Activated CD4-positive, alpha-beta memory T cell treated with anti-CD3 and anti-CD28 coated beads for 36 hours (primary cell): ENCODE data around the gene RBFOX2. TPM values are rescaled to one million over a fixed set of nuclear protein-coding genes. Genes with fewer than 3 reads are reported as not detected.

Experiments
- CTCF ChIA-PET: fragments of 350-600 bp; sonication (Branson Sonifier 250); formaldehyde crosslinking; loops from one replicate; lab custom pipeline; 2021; ENCODE audit warnings: antibody characterized with exemption, inconsistent platforms; lab: Charles Lee
- POLR2A ChIA-PET: fragments of 350-600 bp; sonication (Branson Sonifier 250); formaldehyde crosslinking; loops from one replicate; lab custom pipeline; 2021; ENCODE audit warnings: antibody characterized with exemption; lab: Charles Lee
- DNase-seq: peaks from one replicate; pipeline ENCODE4 v3.0.0-alpha.2; 2020
- H3K27ac Mint-ChIP-seq: one replicate; pipeline ENCODE4 v1.8.0; 2021; ENCODE audit warnings: mixed read lengths
- H3K27me3 Mint-ChIP-seq: one replicate; pipeline ENCODE4 v1.8.0; 2021; ENCODE audit warnings: mixed read lengths
- H3K36me3 Mint-ChIP-seq: one replicate; pipeline ENCODE4 v1.8.0; 2021; ENCODE audit warnings: mixed read lengths
- H3K4me1 Mint-ChIP-seq: one replicate; pipeline ENCODE4 v1.8.0; 2021; ENCODE audit warnings: low read depth, mixed read lengths
- H3K4me3 Mint-ChIP-seq: one replicate; pipeline ENCODE4 v1.8.0; 2021; ENCODE audit warnings: mild to moderate bottlenecking, mixed read lengths
- H3K9me3 Mint-ChIP-seq: one replicate; pipeline ENCODE4 v1.8.0; 2021; ENCODE audit warnings: mixed read lengths
- intact Hi-C: fragments of 100-400 bp; cut with micrococcal nuclease; formaldehyde crosslinking; loops from one replicate; pipeline ENCODE4 v1.15.1; 2023
- total RNA-seq, 2 experiments: library from RNA; stranded (reverse); gene quantifications; one replicate each; pipeline ENCODE4 v1.2.3, GENCODE V29; 2021

Gene RBFOX2
- total RNA-seq, 2 experiments from 2014 or later, result 4.3 to 4.6 TPM

GRCh38 chr22:35766654-35767580 is 261.7 kb downstream of the RBFOX2 start:
- H3K4me3 Mint-ChIP-seq, result no peak overlapping the region
- H3K9me3 Mint-ChIP-seq, result no peaks in the 10 kb centered on the region
- no peaks in the 10 kb centered on the region for H3K36me3 Mint-ChIP-seq
- H3K27me3 Mint-ChIP-seq, result no peaks in the 10 kb centered on the region
- ChIA-PET POLR2A (no interaction called here), CTCF (interaction anchor here (1.1 kb wide), 1 partner anchor 299 kb away, joined by 4 read pairs; no protein-coding TSS in a partner anchor)
- H3K4me1 Mint-ChIP-seq, result no peaks in the 10 kb centered on the region
- intact Hi-C loops, result no loop called here
- H3K27ac Mint-ChIP-seq, result no peak overlapping the region
- DNase-seq, result no peak

DNA sequence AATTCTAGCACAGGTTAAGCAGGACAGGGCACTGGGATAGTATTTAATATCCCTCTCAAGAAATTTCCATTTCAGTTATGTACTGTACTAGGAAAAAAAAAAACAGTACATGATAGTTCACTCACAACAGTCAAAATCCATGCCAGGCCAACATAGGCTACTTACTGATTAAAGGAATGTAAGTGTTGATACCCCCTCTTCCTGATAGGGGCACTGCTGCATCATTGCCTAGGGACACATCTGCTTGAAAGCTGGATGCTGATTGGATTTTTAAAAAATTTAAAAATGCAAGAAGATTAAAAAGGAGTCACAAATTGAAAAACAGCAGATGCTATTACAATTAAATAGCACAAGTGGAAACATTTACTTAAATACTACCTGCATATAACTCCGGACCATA is 267.6 kb downstream of the RBFOX2 start:
- Mint-ChIP-seq H3K9me3 (no peaks in the 10 kb centered on the region), H3K27ac (no peak overlapping the region), H3K36me3 (peaks cover 2% of the 10 kb centered on the region), H3K4me1 (no peaks in the 10 kb centered on the region), H3K27me3 (no peaks in the 10 kb centered on the region), H3K4me3 (no peak overlapping the region)
- CTCF ChIA-PET, result interaction anchor here (1.4 kb wide), 1 partner anchor 10 kb away, joined by 4 read pairs; no protein-coding TSS in a partner anchor
- POLR2A ChIA-PET, result no interaction called here
- DNase-seq, result no peak
- intact Hi-C loops, result no loop called here

GRCh38 chr22:35758394-35758793 is 270.2 kb downstream of the RBFOX2 start:
- no peak for DNase-seq
- intact Hi-C loops, result no loop called here
- peaks cover 2% of the 10 kb centered on the region for H3K36me3 Mint-ChIP-seq
- POLR2A ChIA-PET, result no interaction called here
- no peaks in the 10 kb centered on the region for H3K9me3 Mint-ChIP-seq
- H3K4me3 Mint-ChIP-seq, result no peak overlapping the region
- H3K4me1 Mint-ChIP-seq, result peaks cover 2% of the 10 kb centered on the region
- no peaks in the 10 kb centered on the region for H3K27me3 Mint-ChIP-seq
- no peak overlapping the region for H3K27ac Mint-ChIP-seq
- CTCF ChIA-PET, result no interaction called here

GRCh38 chr22:35756722-35757121 is 271.9 kb downstream of the RBFOX2 start:
- POLR2A ChIA-PET, result no interaction called here
- DNase-seq, result no peak
- Mint-ChIP-seq H3K27me3 (no peaks in the 10 kb centered on the region), H3K36me3 (peaks cover 2% of the 10 kb centered on the region), H3K4me1 (peaks cover 2% of the 10 kb centered on the region), H3K4me3 (no peak overlapping the region), H3K9me3 (no peaks in the 10 kb centered on the region), H3K27ac (no peak overlapping the region)
- CTCF ChIA-PET, result interaction anchor here (1.0 kb wide), 1 partner anchor 130 kb away, joined by 3 read pairs; no protein-coding TSS in a partner anchor
- intact Hi-C loops, result no loop called here

DNA sequence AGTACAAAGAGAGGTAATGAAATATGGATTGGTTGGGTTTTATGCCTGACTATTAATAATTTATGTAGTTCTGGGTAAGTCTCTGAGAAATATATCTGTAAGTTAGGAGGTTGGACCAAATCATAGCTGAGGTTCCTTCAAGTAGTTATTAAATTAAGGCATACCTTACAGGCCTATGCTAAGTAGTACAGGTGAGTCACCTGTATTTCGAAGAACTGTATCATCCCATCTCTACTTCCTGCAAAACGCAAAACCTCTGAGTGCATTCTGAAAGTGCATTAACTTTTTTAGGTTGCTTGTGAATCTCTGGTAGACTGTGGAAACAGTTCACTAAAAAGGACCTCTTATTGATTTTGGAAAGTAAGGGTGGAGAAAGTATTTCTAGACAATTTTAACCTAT is 273.9 kb downstream of the RBFOX2 start:
- Mint-ChIP-seq H3K36me3 (peaks cover 2% of the 10 kb centered on the region), H3K9me3 (no peaks in the 10 kb centered on the region), H3K27ac (no peak overlapping the region), H3K4me3 (no peak overlapping the region), H3K27me3 (no peaks in the 10 kb centered on the region), H3K4me1 (peaks cover 2% of the 10 kb centered on the region)
- ChIA-PET POLR2A (no interaction called here), CTCF (interaction anchor here (1.0 kb wide), 1 partner anchor 311 kb away, joined by 4 read pairs; no protein-coding TSS in a partner anchor)
- intact Hi-C loops, result no loop called here
- DNase-seq, result no peak

DNA sequence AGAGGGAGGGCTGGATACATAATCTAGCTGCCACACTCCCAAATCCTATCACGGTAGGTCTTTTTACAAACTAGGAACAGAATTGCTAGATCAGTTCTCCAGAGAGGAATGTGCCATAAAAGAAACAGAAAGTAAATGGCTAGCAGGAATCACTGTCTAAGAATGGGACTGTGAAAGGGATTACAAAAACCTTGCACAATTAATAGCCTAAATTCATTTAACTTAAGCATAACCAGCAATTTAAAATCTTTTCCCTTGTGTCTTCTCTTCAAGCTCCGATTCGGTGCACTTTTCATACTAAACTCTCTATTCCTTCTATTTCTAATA is 275.8 kb downstream of the RBFOX2 start:
- no peak overlapping the region for H3K4me3 Mint-ChIP-seq
- ChIA-PET POLR2A (no interaction called here), CTCF (no interaction called here)
- no peaks in the 10 kb centered on the region for H3K9me3 Mint-ChIP-seq
- DNase-seq, result no peak
- no peaks in the 10 kb centered on the region for H3K27me3 Mint-ChIP-seq
- H3K4me1 Mint-ChIP-seq, result peaks cover 2% of the 10 kb centered on the region
- intact Hi-C loops, result no loop called here
- no peak overlapping the region for H3K27ac Mint-ChIP-seq
- no peaks in the 10 kb centered on the region for H3K36me3 Mint-ChIP-seq

DNA sequence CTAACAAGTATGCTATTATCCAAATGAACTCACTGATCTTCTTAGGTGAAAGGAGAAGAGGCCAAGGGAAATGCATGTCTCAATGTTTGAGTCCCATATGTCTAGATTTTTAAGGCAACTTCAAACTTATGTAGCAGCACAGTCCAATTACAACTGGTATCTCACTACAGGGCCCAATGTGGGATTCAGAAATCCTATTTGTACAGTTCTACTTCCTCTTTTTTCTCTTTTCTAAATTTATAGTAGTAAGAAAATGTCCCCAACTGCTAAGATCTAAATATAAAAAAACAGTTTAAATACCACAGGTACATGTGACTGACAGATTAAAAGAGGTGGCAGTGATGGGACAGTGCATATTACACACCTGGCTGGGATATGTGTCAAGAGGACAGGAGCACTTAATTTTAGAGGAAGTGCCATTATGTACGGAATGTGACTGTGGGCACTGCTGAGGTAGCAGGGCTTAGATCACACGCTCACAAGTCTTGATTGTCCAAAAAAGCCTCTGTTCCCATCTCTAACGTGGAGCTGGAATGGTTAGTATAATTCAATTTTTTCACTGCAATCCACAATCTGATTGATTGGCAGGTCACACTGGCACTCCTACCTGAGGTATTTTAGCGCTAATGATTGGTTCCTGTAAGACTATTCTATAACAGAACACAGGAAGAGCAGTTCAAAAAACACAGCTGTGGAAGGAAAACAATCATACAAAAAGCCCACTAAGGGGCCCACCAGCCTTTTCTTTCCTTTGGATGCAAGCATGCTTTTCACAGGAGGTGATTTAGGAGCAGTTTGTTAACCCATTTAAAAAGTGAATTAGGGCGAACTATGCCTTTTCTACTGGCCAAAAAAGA is 276.4 kb downstream of the RBFOX2 start:
- intact Hi-C loops, result no loop called here
- no peaks in the 10 kb centered on the region for H3K9me3 Mint-ChIP-seq
- no peak overlapping the region for H3K27ac Mint-ChIP-seq
- ChIA-PET POLR2A (no interaction called here), CTCF (interaction anchor here (1.2 kb wide), 1 partner anchor 313 kb away, joined by 3 read pairs; no protein-coding TSS in a partner anchor)
- H3K4me3 Mint-ChIP-seq, result no peak overlapping the region
- no peaks in the 10 kb centered on the region for H3K36me3 Mint-ChIP-seq
- H3K4me1 Mint-ChIP-seq, result peaks cover 2% of the 10 kb centered on the region
- no peaks in the 10 kb centered on the region for H3K27me3 Mint-ChIP-seq
- no peak for DNase-seq

GRCh38 chr22:35749808-35750207 is 278.8 kb downstream of the RBFOX2 start:
- H3K36me3 Mint-ChIP-seq, result no peaks in the 10 kb centered on the region
- peaks cover under 1% of the 10 kb centered on the region for H3K4me1 Mint-ChIP-seq
- no peaks in the 10 kb centered on the region for H3K27me3 Mint-ChIP-seq
- ChIA-PET CTCF (no interaction called here), POLR2A (no interaction called here)
- H3K4me3 Mint-ChIP-seq, result no peak overlapping the region
- intact Hi-C loops, result no loop called here
- no peak overlapping the region for H3K27ac Mint-ChIP-seq
- no peaks in the 10 kb centered on the region for H3K9me3 Mint-ChIP-seq
- DNase-seq, result no peak

GRCh38 chr22:35746946-35747703 is 281.5 kb downstream of the RBFOX2 start:
- H3K9me3 Mint-ChIP-seq, result no peaks in the 10 kb centered on the region
- H3K4me3 Mint-ChIP-seq, result no peak overlapping the region
- no peaks in the 10 kb centered on the region for H3K36me3 Mint-ChIP-seq
- ChIA-PET POLR2A (no interaction called here), CTCF (no interaction called here)
- H3K27ac Mint-ChIP-seq, result no peak overlapping the region
- no peak for DNase-seq
- intact Hi-C loops, result no loop called here
- H3K4me1 Mint-ChIP-seq, result no peaks in the 10 kb centered on the region
- H3K27me3 Mint-ChIP-seq, result no peaks in the 10 kb centered on the region

- ChIA-PET CTCF (no interaction called here), POLR2A (no interaction called here)
- H3K4me1 Mint-ChIP-seq, result no peaks in the 10 kb centered on the region
- no peaks in the 10 kb centered on the region for H3K27me3 Mint-ChIP-seq
- no peak overlapping the region for H3K4me3 Mint-ChIP-seq
- H3K36me3 Mint-ChIP-seq, result no peaks in the 10 kb centered on the region
- no peak for DNase-seq
- intact Hi-C loops, result no loop called here
- H3K27ac Mint-ChIP-seq, result no peak overlapping the region
- no peaks in the 10 kb centered on the region for H3K9me3 Mint-ChIP-seq
These were observed 282.4 kb downstream of the RBFOX2 start for GRCh38 chr22:35746248-35746647.

DNA sequence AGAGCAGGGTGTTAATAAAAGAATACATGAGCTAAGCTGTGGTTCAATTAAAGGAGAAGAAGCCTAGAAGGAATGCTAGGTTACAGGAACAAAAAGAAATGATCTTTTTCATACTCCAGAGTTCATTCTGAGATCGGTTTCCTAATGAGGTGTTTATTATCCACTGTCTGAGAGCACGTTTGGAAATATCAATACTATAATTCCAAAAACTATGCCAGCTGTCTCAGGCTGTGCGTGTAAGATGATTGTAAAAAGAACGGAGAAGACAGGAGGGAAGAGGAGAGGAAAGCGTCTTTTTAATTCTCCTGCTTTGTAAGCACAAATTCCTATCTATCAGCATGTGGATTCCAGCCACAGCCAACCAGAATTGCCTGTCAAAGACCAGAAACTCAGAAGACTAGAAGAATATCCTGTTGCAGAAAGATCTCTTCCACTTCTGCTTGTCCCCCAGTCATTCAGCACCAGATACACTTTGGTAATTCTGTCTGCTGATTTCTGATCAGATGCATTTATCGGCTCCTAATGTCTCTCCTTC is 285.2 kb downstream of the RBFOX2 start:
- Mint-ChIP-seq H3K27me3 (no peaks in the 10 kb centered on the region), H3K4me1 (no peaks in the 10 kb centered on the region), H3K9me3 (no peaks in the 10 kb centered on the region), H3K36me3 (no peaks in the 10 kb centered on the region), H3K27ac (no peak overlapping the region), H3K4me3 (no peak overlapping the region)
- intact Hi-C loops, result no loop called here
- ChIA-PET POLR2A (no interaction called here), CTCF (interaction anchor here (0.7 to 1.4 kb wide), 2 partner anchors 59 to 381 kb away, joined by 3 to 5 read pairs; no protein-coding TSS in a partner anchor)
- DNase-seq, result no peak
